Body of pancreas (tissue), 4 donors: Measurements from ENCODE around the gene CMKLR1.

Experiments
- POLR2A ChIP-seq, 3 donors: fragments of 450-650 bp; IDR thresholded peaks; one replicate each; pipeline ENCODE4 v1.6.1; 2016; ENCODE audit warnings: antibody characterized with exemption in 3 of 3, mild to moderate bottlenecking in 2 of 3
- TF ChIP-seq, protein P1 (sequence below), 7 experiments: fragments of 450-650 bp in 4 of 7; fragments of 200-600 bp in 3 of 7; sonication (generic) in 3 of 7; IDR thresholded peaks; one replicate each; pipeline ENCODE4 v1.5.1; 2016 to 2019; ENCODE audit warnings: antibody characterized with exemption in 7 of 7

- TF ChIP-seq, protein P1, sequence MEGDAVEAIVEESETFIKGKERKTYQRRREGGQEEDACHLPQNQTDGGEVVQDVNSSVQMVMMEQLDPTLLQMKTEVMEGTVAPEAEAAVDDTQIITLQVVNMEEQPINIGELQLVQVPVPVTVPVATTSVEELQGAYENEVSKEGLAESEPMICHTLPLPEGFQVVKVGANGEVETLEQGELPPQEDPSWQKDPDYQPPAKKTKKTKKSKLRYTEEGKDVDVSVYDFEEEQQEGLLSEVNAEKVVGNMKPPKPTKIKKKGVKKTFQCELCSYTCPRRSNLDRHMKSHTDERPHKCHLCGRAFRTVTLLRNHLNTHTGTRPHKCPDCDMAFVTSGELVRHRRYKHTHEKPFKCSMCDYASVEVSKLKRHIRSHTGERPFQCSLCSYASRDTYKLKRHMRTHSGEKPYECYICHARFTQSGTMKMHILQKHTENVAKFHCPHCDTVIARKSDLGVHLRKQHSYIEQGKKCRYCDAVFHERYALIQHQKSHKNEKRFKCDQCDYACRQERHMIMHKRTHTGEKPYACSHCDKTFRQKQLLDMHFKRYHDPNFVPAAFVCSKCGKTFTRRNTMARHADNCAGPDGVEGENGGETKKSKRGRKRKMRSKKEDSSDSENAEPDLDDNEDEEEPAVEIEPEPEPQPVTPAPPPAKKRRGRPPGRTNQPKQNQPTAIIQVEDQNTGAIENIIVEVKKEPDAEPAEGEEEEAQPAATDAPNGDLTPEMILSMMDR (IDR thresholded peaks at IDR 0.05): no peak
- TF ChIP-seq POLR2A (IDR thresholded peaks at IDR 0.05): no peak
Measured at GRCh38 chr12:108318472-108319275, 20.4 kb downstream of the CMKLR1 start.
